GM18526 (cell line): ENCODE results near the gene HOXB9.

Source experiments
- POLR2A ChIP-seq: IDR thresholded peaks from 3 replicates; pipeline ENCODE4 v1.6.1; 2011; ENCODE audit not compliant: insufficient read length; ENCODE audit errors: extremely low read depth

The HOXB9 gene

GRCh38 chr17:48630925-48631692 is 5.0 kb upstream of the HOXB9 start:
- TF ChIP-seq POLR2A = no peak

GRCh38 chr17:48630009-48630924 is 4.1 kb upstream of the HOXB9 start:
- TF ChIP-seq POLR2A = no peak

- no peak for TF ChIP-seq POLR2A
Observed at GRCh38 chr17:48629411-48629759, 3.2 kb upstream of the HOXB9 start.

- TF ChIP-seq POLR2A = no peak
Observed at GRCh38 chr17:48628649-48629410, 2.7 kb upstream of the HOXB9 start.

- TF ChIP-seq POLR2A = no peak
Observed at GRCh38 chr17:48627623-48628521, 1.7 kb upstream of the HOXB9 start.

- TF ChIP-seq POLR2A = no peak
Observed at GRCh38 chr17:48627118-48627597, 1.0 kb upstream of the HOXB9 start.

GRCh38 chr17:48625495-48626244 is 488 bp downstream of the HOXB9 start:
- TF ChIP-seq POLR2A = no peak

GRCh38 chr17:48624544-48625494 is 1.3 kb downstream of the HOXB9 start:
- no peak for TF ChIP-seq POLR2A

GRCh38 chr17:48624118-48624517 is 2.0 kb downstream of the HOXB9 start:
- no peak for TF ChIP-seq POLR2A

- TF ChIP-seq POLR2A = no peak
Observed at GRCh38 chr17:48623583-48623982, 2.6 kb downstream of the HOXB9 start.

GRCh38 chr17:48622857-48623256 is 3.3 kb downstream of the HOXB9 start:
- no peak for TF ChIP-seq POLR2A

GRCh38 chr17:48621410-48622392 is 4.5 kb downstream of the HOXB9 start:
- TF ChIP-seq POLR2A = no peak
